K562 (cell line): Measurements from ENCODE around the gene APLP1. TPM values are rescaled to one million over a fixed set of nuclear protein-coding genes. Genes with fewer than 3 reads are reported as not detected.
A peak's percentile ranks its signal among the peaks of the same experiment; 100 is the strongest.

ENCODE experiments used
- ATAC-seq: fragments of 200-7000 bp; cut with Tn5 transposase; 3 replicates; pipeline ENCODE4 v1.9.1; 2020; ENCODE audit warnings: moderate library complexity
- BruUV-seq: library from RNA; stranded (reverse); fragments of 400-500 nt; replicated peaks from 2 replicates; lab custom pipeline; 2021; lab: Mats Ljungman, UMichigan
- CTCF ChIA-PET: fragments of 300-600 bp; formaldehyde crosslinking; extraction: SDS; loops from one replicate; lab custom pipeline; 2021; ENCODE audit warnings: low intra/inter-chr PET ratio; lab: Yijun Ruan, JAX
- POLR2A ChIA-PET: fragments of 300-600, 350-650 bp; sonication (Branson Sonifier 250); formaldehyde crosslinking; extraction: SDS; loops from one replicate; lab custom pipeline; 2021; ENCODE audit warnings: antibody characterized with exemption, inconsistent platforms; lab: Yijun Ruan, JAX
- DNase-seq, 4 experiments: peaks; one replicate each; pipeline versions ENCODE4 v3.0.0 to v3.0.0-alpha.2; 2011 to 2018; ENCODE audit warnings: low spot score in 3 of 4, mixed read lengths in 3 of 4; ENCODE audit errors: extremely low read depth in 1 of 4
- FAIRE-seq: peaks from 2 replicates; lab custom pipeline; 2011; peaks lifted over from hg19 to GRCh38; lab: Jason Lieb, UNC
- H2AFZ ChIP-seq: 2 replicates; pipeline ENCODE4 v1.6.0; 2011; ENCODE audit warnings: low read depth, low read length, control low read depth, inconsistent platforms
- H3K27ac ChIP-seq: fragments of 200-600 bp; 3 replicates; pipeline ENCODE4 v1.8.0; 2011; ENCODE audit warnings: low read depth, mild to moderate bottlenecking, control low read depth, inconsistent platforms, low read length, moderate library complexity, mixed read lengths; ENCODE audit errors: extremely low read depth
- H3K27me3 ChIP-seq, 2 experiments: fragments of 300-600 bp in 1 of 2; 2 replicates in 1 of 2; 3 replicates in 1 of 2; pipeline versions ENCODE4 v1.6.0 to v1.8.0; 2011; ENCODE audit warnings: inconsistent platforms in 2 of 2, low read length in 2 of 2, mild to moderate bottlenecking in 1 of 2, mixed read lengths in 1 of 2, moderate library complexity in 1 of 2; ENCODE audit not compliant: control insufficient read depth in 2 of 2, insufficient read depth in 2 of 2
- H3K36me3 ChIP-seq: fragments of 300-600 bp; 3 replicates; pipeline ENCODE4 v1.8.0; 2011; ENCODE audit warnings: mild to moderate bottlenecking, low read length, inconsistent platforms; ENCODE audit not compliant: control insufficient read depth, insufficient read depth
- H3K4me1 ChIP-seq, 2 experiments: fragments of 200-600 bp in 1 of 2; replicated peaks in 1 of 2; 2 replicates in 1 of 2; 3 replicates in 1 of 2; pipeline versions ENCODE4 v1.5.1 to v1.8.0; 2011; ENCODE audit warnings: inconsistent platforms in 2 of 2, low read length in 2 of 2, mild to moderate bottlenecking in 1 of 2, mixed read lengths in 1 of 2, moderate library complexity in 1 of 2; ENCODE audit not compliant: control insufficient read depth in 2 of 2, insufficient read depth in 2 of 2
- H3K4me2 ChIP-seq: 2 replicates; pipeline ENCODE4 v1.6.1; 2011; ENCODE audit warnings: low read length, control low read depth, inconsistent platforms, mixed read lengths; ENCODE audit not compliant: insufficient read depth
- H3K4me3 ChIP-seq: fragments of 200-600 bp; sonication (generic), shearing (Covaris generic); 2 replicates; pipeline ENCODE4 v1.5.1; 2016; ENCODE audit warnings: control low read depth, inconsistent platforms
- H3K79me2 ChIP-seq: fragments of 200-600 bp; 3 replicates; pipeline ENCODE4 v1.8.0; 2011; ENCODE audit warnings: low read length, inconsistent platforms; ENCODE audit not compliant: control insufficient read depth, insufficient read depth
- H3K9ac ChIP-seq, 2 experiments: 2 replicates each; pipeline versions ENCODE4 v1.6.0 to v1.6.1; 2011; ENCODE audit warnings: low read depth in 2 of 2, low read length in 2 of 2, control low read depth in 1 of 2, inconsistent platforms in 1 of 2, mild to moderate bottlenecking in 1 of 2, mixed read lengths in 1 of 2; ENCODE audit not compliant: insufficient read depth in 1 of 2
- H3K9me1 ChIP-seq: one replicate; pipeline ENCODE4 v1.6.0; 2011; ENCODE audit warnings: inconsistent platforms, mild to moderate bottlenecking, low read length, moderate library complexity; ENCODE audit not compliant: control insufficient read depth, insufficient read depth
- H3K9me3 ChIP-seq: replicated peaks from 2 replicates; pipeline ENCODE4 v1.5.1; 2011; ENCODE audit warnings: low read depth, low read length, inconsistent platforms; ENCODE audit not compliant: control insufficient read depth, insufficient read depth
- H4K20me1 ChIP-seq: replicated peaks from 2 replicates; pipeline ENCODE4 v1.6.1; 2011; ENCODE audit warnings: low read length, inconsistent platforms, mixed read lengths; ENCODE audit not compliant: control insufficient read depth, insufficient read depth
- CREM ChIP-seq: IDR thresholded peaks from 2 replicates; pipeline ENCODE4 v1.6.1; 2014; ENCODE audit warnings: antibody characterized with exemption, low read depth
- HIVEP1 ChIP-seq: fragments of 250-450 bp; sonication (Bioruptor Pico); IDR thresholded peaks from 2 replicates; pipeline ENCODE4 v1.4.0; 2020; ENCODE audit warnings: mild to moderate bottlenecking
- NELFE ChIP-seq: IDR thresholded peaks from 2 replicates; pipeline ENCODE4 v1.6.1; 2011; ENCODE audit warnings: mild to moderate bottlenecking; ENCODE audit not compliant: insufficient read depth, insufficient read length
- NFYB ChIP-seq: IDR thresholded peaks from 2 replicates; pipeline ENCODE4 v1.6.1; 2011; ENCODE audit warnings: mild to moderate bottlenecking, moderate library complexity; ENCODE audit not compliant: insufficient read length; ENCODE audit errors: extremely low read depth
- PHF21A ChIP-seq: fragments of 450-650 bp; IDR thresholded peaks from 2 replicates; pipeline ENCODE4 v1.6.1; 2017; ENCODE audit warnings: low read depth, borderline replicate concordance
- RAD51 ChIP-seq: fragments of 450-650 bp; IDR thresholded peaks from 2 replicates; pipeline ENCODE4 v1.7.1; 2016; ENCODE audit warnings: low read depth, mild to moderate bottlenecking, borderline replicate concordance
- RBFOX2 ChIP-seq: fragments of 200-400 bp; formaldehyde crosslinking; IDR thresholded peaks from 2 replicates; pipeline ENCODE4 v1.6.1; 2017; ENCODE audit warnings: low read depth, mild to moderate bottlenecking, low read length, moderate library complexity
- SMARCA5 ChIP-seq: fragments of 450-650 bp; IDR thresholded peaks from 2 replicates; pipeline ENCODE4 v1.6.1; 2016
- SNIP1 ChIP-seq: fragments of 450-650 bp; IDR thresholded peaks from 2 replicates; pipeline ENCODE4 v1.7.1; 2017; ENCODE audit warnings: low read depth, mild to moderate bottlenecking
- ZC3H4 ChIP-seq: sonication (generic); formaldehyde crosslinking; IDR thresholded peaks from 2 replicates; pipeline ENCODE4 v1.9.0; 2021; ENCODE audit warnings: missing genetic modification reagents, borderline replicate concordance
- ZNF165 ChIP-seq: fragments of 250-450 bp; sonication (Bioruptor Pico); IDR thresholded peaks from 2 replicates; pipeline ENCODE4 v1.4.0; 2020; ENCODE audit warnings: borderline replicate concordance
- ZNF184 ChIP-seq: sonication (generic); formaldehyde crosslinking; IDR thresholded peaks from 2 replicates; pipeline ENCODE4 v1.5.0; 2020; ENCODE audit warnings: missing genetic modification reagents
- ZNF79 ChIP-seq: fragments of 250-450 bp; sonication (Bioruptor Pico); IDR thresholded peaks from 2 replicates; pipeline ENCODE4 v1.4.0; 2020; ENCODE audit warnings: low read depth, mild to moderate bottlenecking, moderate library complexity
- WGBS: fragments of 100-300 bp; shearing (Covaris generic); methylation state at CpG from one replicate; pipeline ENCODE4 v1.1.6; 2016; ENCODE audit warnings: low coverage, mixed read lengths; ENCODE audit not compliant: insufficient coverage; ENCODE audit errors: missing lambda C conversion rate; 5-methylcytosine and 5-hydroxymethylcytosine counted together
- in situ Hi-C: fragments of 300-500 bp; cut with MboI; formaldehyde crosslinking; loops from 4 replicates; pipeline ENCODE4 v1.15.0; 2018; ENCODE audit warnings: inconsistent platforms, mixed read lengths
- intact Hi-C: fragments of 100-400 bp; cut with micrococcal nuclease; formaldehyde crosslinking; loops from 2 replicates; pipeline ENCODE4 v1.14.2; 2022
- polyA plus RNA-seq, 8 experiments: library from polyadenylated mRNA; depleted of rRNA in 4 of 8; stranded (reverse) in 5 of 8; unstranded in 3 of 8; fragments of >200 nt; fragmentation: Nextera tagmentation in 2 of 8; fragmentation: Illumina TruSeq in 1 of 8; extraction: Ambion mirVana in 2 of 8; extraction: Trizol in 1 of 8; gene quantifications; 2 replicates each; pipeline versions ENCODE4 v1.2.1 to v1.2.3, GENCODE V29; 2011 to 2014; ENCODE audit warnings: inconsistent platforms in 1 of 8, missing spikeins in 1 of 8
- total RNA-seq, 7 experiments: library from RNA; depleted of rRNA in 6 of 7; stranded (reverse); fragments of >200 nt in 6 of 7; fragmentation: Illumina TruSeq in 2 of 7; extraction: Trizol in 2 of 7; gene quantifications; 2 replicates each; pipeline versions ENCODE4 v1.2.1 to v1.2.3, GENCODE V29; 2011 to 2021; ENCODE audit warnings: low replicate concordance in 1 of 7
- TF ChIP-seq, protein P1 (sequence below): fragments of 450-650 bp; IDR thresholded peaks from 2 replicates; pipeline ENCODE4 v1.6.1; 2014; ENCODE audit warnings: low read depth, mild to moderate bottlenecking, moderate library complexity, borderline replicate concordance

Gene APLP1
- total and polyA plus RNA-seq, 9 of the 15 experiments (the other 6 are each of a cell fraction or from before 2014, with no cell fraction given) = 0.69 to 9.9 (median 4.7) TPM

DNA sequence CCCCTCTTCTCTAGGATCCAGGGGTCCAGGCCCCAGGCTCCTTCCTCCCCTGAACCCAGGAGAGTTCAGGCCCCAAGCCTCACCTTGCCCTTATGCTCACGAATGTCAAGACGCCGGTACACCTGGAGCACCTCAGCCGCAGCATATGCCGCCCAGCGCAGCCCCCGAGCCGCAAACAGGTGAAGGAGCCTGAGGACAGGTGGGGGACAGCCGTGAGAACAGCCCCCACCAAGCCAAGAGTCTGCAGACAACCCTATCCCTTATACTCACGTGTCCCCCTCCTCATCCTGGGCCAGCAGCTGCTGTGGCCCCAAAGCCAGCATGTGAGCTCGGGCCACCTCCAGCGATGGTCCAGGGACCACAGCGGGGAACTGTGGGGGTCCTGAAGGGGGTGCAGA is 28.3 kb downstream of the APLP1 start:
- in situ Hi-C loops (no loop called here), intact Hi-C loops (no loop called here)
- POLR2A ChIA-PET = no interaction called here
- Histone ChIP-seq H3K4me2 (no peak overlapping the region), H3K36me3 (peaks cover 39% of the 10 kb centered on the region; the same call in 2 of the 3 replicates), H3K9me1 (no peaks in the 10 kb centered on the region), H4K20me1 (no peaks in the 10 kb centered on the region), H3K79me2 (peaks cover 19% of the 10 kb centered on the region; the same call in 2 of the 3 replicates), H3K27me3 (no peaks in the 10 kb centered on the region), H2AFZ (no peak overlapping the region), H3K4me3 (no peak overlapping the region), H3K4me1 (peaks cover 0 to 29% of the 10 kb centered on the region in 2 experiments; a peak in 2 of 5 replicates), H3K9me3 (no peaks in the 10 kb centered on the region), H3K27ac (no peak overlapping the region), H3K9ac (no peak overlapping the region)
- WGBS = 96% methylated on average over 13 of the region's 13 CpGs
- DNase-seq (no peak), FAIRE-seq (no peak), ATAC-seq (no peak)
- no TSS peak for BruUV-seq
- CTCF ChIA-PET = no interaction called here
- TF ChIP-seq SNIP1 (no peak), ZC3H4 (no peak), RBFOX2 (peak; percentile 26; the same call in 1 of the 2 replicates), ZNF165 (CRISPR knock-in tag) (no peak), SMARCA5 (no peak)

DNA sequence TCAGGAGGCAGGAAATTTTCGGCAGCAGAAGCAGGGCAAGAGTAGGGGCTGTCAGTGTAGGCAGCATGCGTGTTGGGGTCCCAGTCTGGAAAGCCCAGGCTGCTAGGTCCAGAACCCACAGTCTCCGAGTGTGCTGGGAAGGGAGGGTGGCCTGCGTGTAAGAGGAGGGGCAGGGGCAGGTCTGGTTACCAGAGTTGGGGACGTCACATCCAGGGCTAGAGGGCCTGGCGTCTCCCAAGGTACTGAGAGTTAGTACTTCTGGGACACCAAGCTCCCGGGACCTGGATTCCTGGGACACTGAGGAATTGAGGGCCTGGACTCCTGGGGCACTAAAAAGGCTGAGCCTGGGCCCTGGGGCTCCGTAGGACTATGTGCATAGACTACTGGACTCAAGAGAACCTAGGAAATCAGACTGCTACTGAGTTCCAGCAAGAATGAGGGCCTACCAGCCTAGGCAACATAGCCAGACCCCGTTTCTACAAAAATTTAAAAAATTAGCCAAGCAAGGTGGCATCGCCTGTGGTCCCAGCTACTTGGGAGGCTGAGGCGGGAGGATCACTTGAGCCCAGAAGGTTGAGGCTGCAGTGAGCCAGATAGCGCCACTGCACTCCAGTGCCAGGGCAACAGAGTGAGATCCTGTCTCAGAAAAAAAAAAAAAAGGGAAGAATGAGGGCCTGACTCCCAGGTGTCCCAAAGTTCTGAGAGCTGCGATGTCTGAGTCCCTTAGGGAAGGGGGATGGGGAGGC is 29.5 kb downstream of the APLP1 start:
- POLR2A ChIA-PET = no interaction called here
- no peak overlapping the region for H3K9ac ChIP-seq
- H3K36me3 ChIP-seq = peaks cover 39% of the 10 kb centered on the region; the same call in 2 of the 3 replicates
- TF ChIP-seq NFYB = no peak
- TF ChIP-seq RAD51 = no peak
- no peak for TF ChIP-seq ZNF184 (CRISPR knock-in tag)
- no peak for TF ChIP-seq HIVEP1 (CRISPR knock-in tag)
- TF ChIP-seq PHF21A = no peak
- TF ChIP-seq NELFE = no peak
- no peak for TF ChIP-seq ZNF79 (CRISPR knock-in tag)
- TF ChIP-seq CREM = no peak
- TF ChIP-seq, protein P1, sequence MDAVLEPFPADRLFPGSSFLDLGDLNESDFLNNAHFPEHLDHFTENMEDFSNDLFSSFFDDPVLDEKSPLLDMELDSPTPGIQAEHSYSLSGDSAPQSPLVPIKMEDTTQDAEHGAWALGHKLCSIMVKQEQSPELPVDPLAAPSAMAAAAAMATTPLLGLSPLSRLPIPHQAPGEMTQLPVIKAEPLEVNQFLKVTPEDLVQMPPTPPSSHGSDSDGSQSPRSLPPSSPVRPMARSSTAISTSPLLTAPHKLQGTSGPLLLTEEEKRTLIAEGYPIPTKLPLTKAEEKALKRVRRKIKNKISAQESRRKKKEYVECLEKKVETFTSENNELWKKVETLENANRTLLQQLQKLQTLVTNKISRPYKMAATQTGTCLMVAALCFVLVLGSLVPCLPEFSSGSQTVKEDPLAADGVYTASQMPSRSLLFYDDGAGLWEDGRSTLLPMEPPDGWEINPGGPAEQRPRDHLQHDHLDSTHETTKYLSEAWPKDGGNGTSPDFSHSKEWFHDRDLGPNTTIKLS = no peak

More for the DNA sequence above, 29.5 kb downstream of the APLP1 start:
- DNase-seq (no peak), FAIRE-seq (no peak), ATAC-seq (no peak)
- Histone ChIP-seq H3K79me2 (peaks cover 19% of the 10 kb centered on the region; the same call in 2 of the 3 replicates), H3K9me3 (no peaks in the 10 kb centered on the region), H4K20me1 (no peaks in the 10 kb centered on the region), H3K27me3 (no peaks in the 10 kb centered on the region), H2AFZ (no peak overlapping the region), H3K9me1 (no peaks in the 10 kb centered on the region), H3K4me3 (no peak overlapping the region), H3K27ac (no peak overlapping the region), H3K4me1 (peaks cover 10 to 29% of the 10 kb centered on the region in 2 experiments; a peak in 4 of 5 replicates), H3K4me2 (no peak overlapping the region)
- CTCF ChIA-PET = no interaction called here
- BruUV-seq = no TSS peak
- in situ Hi-C loops = no loop called here
- 92% methylated on average over 12 of the region's 13 CpGs for WGBS
- intact Hi-C loops = no loop called here
